ENCODE measurements around the gene OLFML2A.

Gene OLFML2A

DNA sequence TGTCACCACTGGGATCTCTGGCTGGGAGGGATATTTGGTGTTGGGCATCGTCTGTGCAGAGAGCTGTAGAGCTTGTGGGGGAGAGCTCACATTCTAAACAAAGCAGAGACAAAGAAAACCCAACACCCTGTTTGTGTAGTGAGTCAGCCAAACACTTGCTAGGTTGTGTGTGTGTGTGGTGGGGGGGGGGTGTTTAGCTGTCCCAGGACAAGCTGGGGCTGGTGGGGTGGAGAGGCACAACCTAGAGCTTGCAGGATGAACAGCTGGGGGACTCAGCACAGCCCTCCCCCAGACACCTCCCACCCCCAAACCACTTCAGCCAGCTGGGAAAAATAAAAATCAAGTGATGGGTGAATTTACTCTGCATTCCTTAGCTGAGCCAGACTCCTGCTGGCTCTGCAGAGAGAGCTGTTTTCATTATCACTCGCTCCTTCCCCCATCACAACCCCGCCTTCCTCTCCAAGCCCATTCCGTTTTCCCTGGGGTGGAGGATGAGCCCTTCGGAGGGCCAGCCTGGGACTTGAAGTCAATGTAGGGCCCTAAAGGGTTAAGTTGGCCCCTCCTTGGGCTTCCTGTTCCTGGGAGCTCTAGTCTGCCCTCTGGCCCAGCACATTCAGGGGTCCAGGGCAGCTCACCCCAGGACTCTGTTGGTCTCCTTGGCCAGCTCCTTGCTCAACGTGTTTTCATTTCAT lies 2.6 kb downstream of the OLFML2A start:
- ATAC-seq: no peak

DNA sequence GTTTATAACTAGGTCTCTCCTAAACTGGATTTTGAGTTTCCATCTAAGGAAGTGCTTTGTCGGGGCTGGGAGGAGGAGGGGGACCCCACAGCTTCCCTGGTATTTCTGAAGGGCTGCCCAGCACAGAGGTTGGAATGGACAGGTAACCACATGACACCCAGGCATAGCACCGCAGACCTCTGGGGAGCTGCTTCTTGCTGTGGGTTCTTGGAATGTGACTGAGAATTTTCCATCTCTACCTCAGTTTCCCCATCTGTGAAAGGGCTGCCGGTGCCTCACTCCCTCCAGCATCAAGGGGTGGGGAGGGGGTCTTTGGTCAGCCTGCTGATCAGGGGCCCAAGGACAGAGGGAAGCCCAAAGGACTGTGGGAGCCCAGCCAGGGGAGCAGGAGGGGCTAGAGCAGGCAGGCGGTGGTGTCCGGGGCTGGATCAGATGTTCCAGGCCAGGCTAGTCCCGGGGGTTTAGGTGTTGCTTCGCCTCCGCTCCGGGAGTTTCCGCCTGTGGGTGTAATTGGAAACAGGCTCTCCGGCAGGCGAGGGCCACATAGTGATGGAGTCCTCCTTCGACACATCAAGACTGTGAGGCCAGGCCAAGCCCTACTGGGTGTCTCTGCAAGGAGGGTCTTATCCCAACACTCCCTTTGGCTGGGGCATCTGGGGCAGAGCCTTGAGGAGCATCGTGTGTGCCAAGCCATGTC lies 3.3 kb downstream of the OLFML2A start:
- no peak for ATAC-seq

GRCh38 chr9:124780757-124781151 lies 3.8 kb downstream of the OLFML2A start:
- no peak for ATAC-seq

DNA sequence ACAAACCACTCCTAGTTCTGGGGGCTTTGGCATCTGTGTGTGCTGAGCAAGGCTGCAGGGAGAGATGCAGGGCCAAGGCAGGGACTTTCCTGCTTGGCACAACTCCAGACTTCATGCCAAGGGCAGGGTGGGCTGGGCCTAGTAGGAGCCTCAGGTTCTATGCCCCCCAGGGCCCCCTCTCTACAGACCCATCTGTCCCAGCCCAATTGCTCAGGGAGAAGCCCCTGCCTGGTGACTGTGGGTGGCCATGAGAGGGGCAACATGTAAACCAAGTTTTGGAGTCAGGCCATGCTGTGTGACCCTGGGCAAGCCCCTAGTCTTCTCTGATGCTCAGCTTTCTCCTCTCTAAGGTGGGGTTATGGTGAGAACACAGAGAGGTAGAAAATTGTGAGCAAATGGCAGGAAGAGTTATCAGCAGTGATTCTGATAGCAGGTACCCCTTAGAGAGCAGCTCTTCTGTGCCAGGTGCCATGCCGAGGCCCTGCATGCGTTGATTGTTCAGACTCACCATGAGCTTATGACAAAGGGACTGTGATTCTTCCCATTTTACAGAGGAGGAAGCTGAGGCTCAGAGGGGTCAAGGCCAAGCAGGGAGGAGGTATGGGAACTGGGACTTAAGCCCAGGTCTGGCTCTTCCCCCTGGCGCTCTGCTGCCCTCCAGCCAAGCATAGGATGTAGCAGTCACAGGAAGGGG lies 5.2 kb downstream of the OLFML2A start:
- ATAC-seq: no peak

- ATAC-seq: no peak
These were observed 6.0 kb downstream of the OLFML2A start for GRCh38 chr9:124782661-124783574.

GRCh38 chr9:124783830-124784229 lies 6.9 kb downstream of the OLFML2A start:
- ATAC-seq: no peak

- ATAC-seq: no peak
These were observed 7.6 kb downstream of the OLFML2A start for GRCh38 chr9:124784509-124784908.

GRCh38 chr9:124786881-124787573 lies 10.1 kb downstream of the OLFML2A start:
- no peak for ATAC-seq

DNA sequence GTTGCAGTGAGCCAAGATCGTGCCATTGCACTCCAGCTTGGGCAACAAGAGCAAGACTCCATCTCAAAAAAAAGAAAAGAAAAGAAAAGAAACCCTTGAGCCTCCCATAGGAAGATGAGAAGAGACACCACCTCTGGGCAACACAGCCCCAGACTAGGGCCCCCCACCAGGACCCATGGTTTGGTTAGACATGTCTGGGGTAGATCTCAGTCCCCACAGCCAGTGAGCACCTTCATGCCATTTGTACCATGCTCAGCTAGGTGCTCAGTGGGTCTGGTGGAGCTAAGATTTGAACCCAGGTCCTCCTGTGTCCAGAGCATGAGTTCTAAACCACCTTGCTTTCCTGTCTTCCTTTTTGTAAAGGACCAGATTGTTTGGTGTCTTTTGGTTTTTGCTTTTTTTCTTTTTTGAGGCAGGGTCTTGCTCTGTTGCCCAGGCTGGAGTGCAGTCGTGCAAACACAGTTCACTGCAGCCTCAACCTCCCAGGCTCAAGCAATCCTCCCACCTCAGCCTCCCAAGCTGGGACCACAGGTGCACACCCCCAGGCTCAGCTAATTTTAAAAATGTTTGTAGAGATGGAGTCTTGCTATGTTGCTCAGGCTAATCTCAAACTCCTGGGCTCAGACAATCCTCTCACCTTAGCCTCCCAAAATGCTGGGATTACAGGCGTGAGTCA lies 11.7 kb downstream of the OLFML2A start:
- ATAC-seq: no peak

DNA sequence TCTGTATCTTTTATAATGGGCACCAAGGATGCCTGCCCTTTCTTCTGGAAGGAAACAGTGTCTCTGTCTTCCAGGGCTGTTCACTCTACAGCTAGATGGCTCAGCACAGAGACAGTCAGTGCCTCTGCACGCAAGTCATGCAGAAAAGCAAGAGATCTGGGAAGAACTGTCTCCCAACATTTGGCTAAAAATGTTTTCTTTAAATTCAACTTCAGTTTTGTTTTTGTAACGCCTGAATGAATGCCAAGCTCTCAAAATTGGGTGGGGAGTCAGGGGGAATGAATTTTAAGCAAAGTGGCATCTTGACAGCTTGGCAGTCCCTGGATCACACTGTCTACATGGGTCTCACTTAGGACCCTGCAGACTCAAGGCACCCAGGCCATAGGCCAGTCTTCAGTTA lies 12.6 kb downstream of the OLFML2A start:
- ATAC-seq: no peak

GRCh38 chr9:124790301-124790700 lies 13.4 kb downstream of the OLFML2A start:
- no peak for ATAC-seq

DNA sequence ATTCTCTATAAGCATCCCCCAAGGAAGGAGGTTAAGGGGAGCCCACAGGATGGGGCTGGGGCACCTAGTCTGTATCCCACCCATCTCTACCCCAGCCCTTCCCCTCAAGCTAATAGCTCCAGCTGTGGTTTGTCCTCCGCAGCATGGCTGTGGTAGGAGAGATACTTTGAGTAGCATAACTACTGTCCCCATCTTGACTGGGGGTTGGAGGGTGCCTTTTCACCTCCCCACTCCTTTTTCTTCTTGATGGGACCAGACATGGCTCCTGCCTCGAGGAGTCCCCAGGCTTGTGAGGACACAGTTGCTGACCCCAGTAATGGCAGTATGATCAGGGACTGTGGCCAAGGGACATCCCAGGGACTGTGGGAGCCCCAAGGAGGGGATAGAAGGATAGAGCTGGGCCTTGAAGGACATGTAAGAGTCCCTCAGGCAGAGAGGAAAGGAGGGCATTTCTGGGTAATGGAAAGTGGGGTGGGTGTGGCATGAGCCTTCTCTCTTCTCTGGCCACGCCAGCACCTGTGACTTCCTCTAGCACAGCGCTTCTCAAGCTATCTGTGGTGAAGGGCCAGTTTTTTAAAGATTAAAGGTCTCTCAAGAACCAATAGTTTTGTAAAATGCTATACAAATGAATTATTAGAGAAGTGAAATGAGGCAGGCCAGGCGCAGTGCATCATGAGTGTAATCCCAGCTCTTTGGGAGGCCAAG lies 14.0 kb downstream of the OLFML2A start:
- no peak for ATAC-seq

DNA sequence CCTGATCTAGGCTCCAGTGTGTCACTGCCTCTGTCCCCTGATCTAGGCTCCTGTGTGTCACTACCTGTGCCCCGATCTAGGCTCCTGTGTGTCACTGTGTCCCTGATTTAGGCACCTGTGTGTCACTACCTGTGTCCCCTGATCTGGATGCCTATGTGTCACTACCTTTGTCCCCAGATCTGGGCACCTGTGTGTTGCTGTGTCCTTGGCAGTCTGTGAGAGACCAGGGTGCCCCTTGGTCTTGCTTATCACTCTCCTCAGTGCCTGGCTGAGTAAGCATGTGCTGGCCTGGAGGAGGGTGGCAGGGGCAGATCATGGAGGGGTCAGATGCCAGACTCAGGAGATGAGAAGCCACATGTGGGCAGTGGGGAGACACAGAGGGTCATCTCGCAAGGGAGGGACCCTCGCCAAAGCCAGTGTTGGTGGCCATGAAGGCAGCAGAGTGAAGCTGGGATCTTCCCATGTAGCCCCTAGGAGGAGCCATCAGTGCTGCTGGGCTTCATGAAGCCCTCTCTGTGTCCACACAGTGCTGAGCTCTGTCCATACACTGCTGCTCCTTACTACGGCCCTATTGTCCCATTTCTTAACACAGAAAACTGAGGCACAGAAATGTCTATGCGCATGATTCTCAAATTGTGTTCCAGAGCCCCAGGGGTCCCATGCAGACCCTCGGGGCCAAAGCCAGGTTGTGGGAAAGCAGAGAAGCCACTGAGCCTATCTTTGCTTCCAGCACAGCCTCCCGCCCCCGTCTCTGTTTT lies 15.5 kb downstream of the OLFML2A start:
- ATAC-seq: no peak

- no peak for ATAC-seq
These were observed 16.1 kb downstream of the OLFML2A start for GRCh38 chr9:124793015-124793541.

- no peak for ATAC-seq
These were observed 18.1 kb downstream of the OLFML2A start for GRCh38 chr9:124794902-124795491.

- no peak for ATAC-seq
These were observed 19.0 kb downstream of the OLFML2A start for GRCh38 chr9:124795881-124796431.

- ATAC-seq: no peak
These were observed 20.6 kb downstream of the OLFML2A start for GRCh38 chr9:124797343-124798103.

- ATAC-seq: no peak
These were observed 22.5 kb downstream of the OLFML2A start for GRCh38 chr9:124799274-124800006.
